Dendritic cell treated with granulocyte-macrophage colony-stimulating factor and Interleukin-4, amounts not matched to agents 40 ng/mL and 50 ng/mL, for 4 days (primary cell): Measurements from ENCODE around the gene TAX1BP1.

Experiments
- H3K27ac Mint-ChIP-seq: one replicate; pipeline ENCODE4 v1.8.0; 2022; ENCODE audit warnings: mild to moderate bottlenecking, mixed read lengths
- H3K27me3 Mint-ChIP-seq: one replicate; pipeline ENCODE4 v1.8.0; 2022; ENCODE audit warnings: mild to moderate bottlenecking, mixed read lengths
- H3K36me3 Mint-ChIP-seq: one replicate; pipeline ENCODE4 v1.8.0; 2022; ENCODE audit warnings: low read depth, mixed read lengths
- H3K4me1 Mint-ChIP-seq: one replicate; pipeline ENCODE4 v1.8.0; 2022; ENCODE audit warnings: low read depth, mixed read lengths
- H3K4me3 Mint-ChIP-seq: one replicate; pipeline ENCODE4 v1.8.0; 2022; ENCODE audit warnings: mild to moderate bottlenecking, moderate library complexity, mixed read lengths
- H3K9me3 Mint-ChIP-seq: one replicate; pipeline ENCODE4 v1.8.0; 2022; ENCODE audit warnings: mixed read lengths
- intact Hi-C: fragments of 100-400 bp; cut with micrococcal nuclease; formaldehyde crosslinking; loops from one replicate; pipeline ENCODE4 v1.15.0; 2022

The TAX1BP1 gene

DNA sequence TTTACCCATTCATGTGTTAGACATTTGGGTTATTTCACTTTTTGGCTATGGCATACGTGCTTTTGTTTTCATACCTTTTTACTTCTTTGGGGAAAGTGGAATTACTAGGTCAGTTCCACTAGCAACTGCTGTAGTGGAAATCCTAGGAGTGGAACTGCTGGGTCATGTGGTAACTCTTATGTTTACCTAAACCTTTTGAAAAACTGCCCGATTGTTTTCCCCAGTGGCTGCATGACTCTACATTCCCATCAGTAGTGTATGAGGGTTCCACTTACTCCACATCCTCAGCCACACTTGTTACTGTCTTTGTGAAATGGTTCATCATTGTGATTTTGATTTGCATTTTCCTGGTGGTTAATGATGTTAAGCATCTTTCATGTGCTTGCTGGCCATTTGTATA lies 82.3 kb downstream of the TAX1BP1 start:
- H3K27ac Mint-ChIP-seq = no peak overlapping the region
- intact Hi-C loops = loop anchor here (10.0 kb wide), 1 partner anchor 273 kb away; no protein-coding TSS in a partner anchor
- H3K9me3 Mint-ChIP-seq = no peaks in the 10 kb centered on the region
- H3K4me1 Mint-ChIP-seq = no peaks in the 10 kb centered on the region
- H3K4me3 Mint-ChIP-seq = no peak overlapping the region
- H3K36me3 Mint-ChIP-seq = peaks cover 63% of the 10 kb centered on the region
- no peaks in the 10 kb centered on the region for H3K27me3 Mint-ChIP-seq

DNA sequence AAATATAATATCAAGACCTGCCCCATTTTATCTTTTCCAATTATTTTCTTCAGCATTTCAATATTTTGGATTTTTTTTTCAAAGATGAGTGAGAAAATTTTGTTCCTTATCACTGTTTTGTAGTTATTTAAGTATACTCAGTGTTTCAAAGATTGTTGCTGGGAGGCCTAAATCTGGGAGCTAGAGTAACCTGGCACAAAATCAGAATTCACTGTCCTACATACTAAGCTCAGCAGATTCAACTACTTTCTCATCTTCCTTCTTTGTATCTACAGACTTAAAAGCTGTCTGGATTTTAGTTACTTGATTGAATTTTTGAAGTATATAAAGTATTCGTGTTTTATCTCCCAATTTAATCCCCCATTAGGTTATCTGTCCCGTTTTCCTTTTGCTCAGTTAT lies 85.9 kb downstream of the TAX1BP1 start:
- Mint-ChIP-seq H3K27me3 (no peaks in the 10 kb centered on the region), H3K27ac (no peak overlapping the region), H3K4me3 (no peak overlapping the region), H3K4me1 (no peaks in the 10 kb centered on the region), H3K9me3 (no peaks in the 10 kb centered on the region), H3K36me3 (peaks cover 61% of the 10 kb centered on the region)
- intact Hi-C loops = loop anchor here (10.0 kb wide), 1 partner anchor 269 kb away; no protein-coding TSS in a partner anchor

DNA sequence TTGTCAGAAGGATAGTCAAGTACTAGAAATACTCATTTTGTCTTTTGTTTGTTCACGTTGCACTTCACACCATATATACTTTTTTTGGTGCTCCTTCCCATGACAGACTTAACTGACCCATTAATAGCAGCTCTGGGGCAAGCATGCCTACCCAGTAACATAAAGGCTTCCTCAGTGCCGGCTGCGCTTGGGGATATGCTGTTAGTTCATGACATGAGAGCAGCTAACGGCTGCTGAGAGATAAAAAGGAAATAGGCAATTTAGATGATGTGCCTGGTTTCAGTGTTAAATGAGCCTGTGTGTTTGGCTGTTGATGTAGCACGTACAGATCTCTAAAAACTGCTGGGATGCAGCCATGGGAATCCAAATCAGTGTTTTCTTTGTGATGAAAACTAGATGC lies 86.4 kb downstream of the TAX1BP1 start:
- H3K36me3 Mint-ChIP-seq = peaks cover 65% of the 10 kb centered on the region
- H3K4me1 Mint-ChIP-seq = no peaks in the 10 kb centered on the region
- no peak overlapping the region for H3K4me3 Mint-ChIP-seq
- intact Hi-C loops = loop anchor here (10.0 kb wide), 1 partner anchor 268 kb away; no protein-coding TSS in a partner anchor
- no peaks in the 10 kb centered on the region for H3K27me3 Mint-ChIP-seq
- H3K27ac Mint-ChIP-seq = no peak overlapping the region
- H3K9me3 Mint-ChIP-seq = no peaks in the 10 kb centered on the region

DNA sequence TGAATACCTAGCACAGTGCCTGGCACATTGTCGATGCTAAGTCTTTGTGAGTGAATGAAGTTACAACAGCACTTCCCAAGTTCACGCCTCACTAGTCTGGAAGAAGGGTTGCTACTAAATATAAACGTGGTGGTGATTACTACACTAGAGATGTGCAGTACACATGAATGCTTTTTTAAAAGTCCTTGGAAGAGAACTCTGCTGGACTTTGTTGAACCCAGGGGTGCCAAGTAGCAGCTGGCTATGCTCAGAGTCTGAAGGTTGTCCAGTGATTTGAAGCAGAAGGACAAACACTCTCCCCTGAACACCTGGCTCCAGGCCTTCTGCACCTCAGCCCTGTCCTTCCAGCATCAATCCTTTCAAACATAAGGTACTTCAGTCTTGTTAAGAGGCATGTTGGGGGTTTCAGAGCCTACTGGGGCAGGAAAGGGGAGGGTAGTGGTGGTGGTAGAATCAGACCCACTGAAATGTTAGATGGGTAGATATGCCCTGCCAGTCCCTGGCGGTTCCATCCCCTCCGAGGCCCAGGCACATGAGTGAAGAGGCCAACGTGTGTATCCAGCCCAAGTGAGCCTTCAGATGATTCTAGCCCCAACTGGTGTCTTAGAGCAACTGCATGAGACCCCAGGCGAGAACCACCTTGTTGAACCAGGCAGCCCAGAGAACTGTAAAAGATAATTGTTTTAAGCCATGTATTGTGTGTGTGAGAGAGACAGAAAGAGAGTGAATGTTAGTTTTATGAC lies 94.4 kb downstream of the TAX1BP1 start:
- Mint-ChIP-seq H3K27ac (no peak overlapping the region), H3K9me3 (no peaks in the 10 kb centered on the region), H3K4me3 (no peak overlapping the region), H3K4me1 (no peaks in the 10 kb centered on the region), H3K36me3 (peaks cover 78% of the 10 kb centered on the region), H3K27me3 (no peaks in the 10 kb centered on the region)
- intact Hi-C loops = no loop called here

DNA sequence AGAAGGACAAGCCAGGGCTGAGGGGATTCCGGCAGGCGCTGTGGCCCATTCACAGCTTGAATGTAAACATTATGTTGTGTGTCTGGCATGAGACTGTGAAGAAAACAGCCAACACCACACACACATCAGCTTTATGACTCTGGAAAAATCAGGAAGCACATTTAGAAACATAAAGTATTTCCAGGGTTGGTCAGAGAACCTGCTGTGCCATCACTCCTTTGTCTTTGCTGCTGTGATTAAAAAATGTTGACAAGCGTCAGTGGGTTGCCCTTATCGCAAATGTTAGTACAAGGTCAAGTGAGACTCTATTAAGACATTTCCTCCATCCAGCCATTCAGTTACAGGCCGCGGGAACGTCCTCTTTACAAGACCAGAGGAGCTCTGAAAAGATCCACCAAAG lies 95.4 kb downstream of the TAX1BP1 start:
- intact Hi-C loops = no loop called here
- H3K4me3 Mint-ChIP-seq = no peak overlapping the region

DNA sequence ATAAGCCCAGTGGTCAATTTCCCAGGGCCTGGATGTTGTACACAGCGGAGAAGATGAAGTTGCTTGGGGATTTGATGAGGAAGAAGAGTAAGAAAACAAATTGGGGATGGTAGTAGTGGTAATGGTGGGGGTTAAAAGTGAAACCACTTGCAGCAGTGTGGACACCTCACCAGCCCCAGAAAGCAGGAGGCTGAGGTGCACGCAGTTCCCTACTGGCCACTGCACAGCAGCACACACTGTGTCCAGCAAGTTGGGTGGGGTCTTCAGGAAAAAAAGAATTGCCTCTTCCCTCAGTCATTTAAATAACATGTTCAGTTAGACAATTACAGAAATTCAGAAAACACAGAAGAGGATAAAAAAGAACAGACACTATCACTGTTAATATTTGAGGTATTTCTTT lies 96.6 kb downstream of the TAX1BP1 start:
- Mint-ChIP-seq H3K9me3 (no peaks in the 10 kb centered on the region), H3K27me3 (no peaks in the 10 kb centered on the region), H3K36me3 (peaks cover 87% of the 10 kb centered on the region), H3K27ac (no peak overlapping the region), H3K4me3 (no peak overlapping the region), H3K4me1 (no peaks in the 10 kb centered on the region)
- intact Hi-C loops = loop anchor here (2.0 kb wide), 1 partner anchor 84 kb away; no protein-coding TSS in a partner anchor

More for the DNA sequence above, 95.4 kb downstream of the TAX1BP1 start:
- Mint-ChIP-seq H3K36me3 (peaks cover 89% of the 10 kb centered on the region), H3K9me3 (no peaks in the 10 kb centered on the region), H3K27ac (no peak overlapping the region), H3K27me3 (no peaks in the 10 kb centered on the region), H3K4me1 (no peaks in the 10 kb centered on the region)

DNA sequence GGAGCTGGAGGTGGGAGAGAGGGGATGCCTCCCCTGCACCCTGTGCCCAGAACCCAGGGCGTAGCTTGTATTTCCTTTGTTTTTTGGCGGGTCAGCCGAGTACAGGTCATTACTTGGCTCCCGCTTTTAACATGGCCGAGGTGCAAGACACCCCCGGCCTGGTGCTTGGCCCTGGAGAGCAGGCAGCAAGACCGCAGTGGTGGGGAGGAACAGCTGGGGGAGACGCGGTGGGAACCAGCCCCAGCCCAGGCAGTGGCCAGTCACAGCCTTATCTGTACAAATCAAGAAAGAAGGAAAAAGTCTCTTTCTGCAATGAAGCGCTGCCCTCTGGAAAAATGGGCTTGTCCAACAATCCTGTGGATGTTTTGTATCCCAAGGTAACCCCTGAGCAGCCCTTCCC lies 99.1 kb downstream of the TAX1BP1 start:
- no peak overlapping the region for H3K4me3 Mint-ChIP-seq
- H3K27me3 Mint-ChIP-seq = no peaks in the 10 kb centered on the region
- H3K9me3 Mint-ChIP-seq = no peaks in the 10 kb centered on the region
- H3K4me1 Mint-ChIP-seq = no peaks in the 10 kb centered on the region
- no peak overlapping the region for H3K27ac Mint-ChIP-seq
- H3K36me3 Mint-ChIP-seq = peaks cover 65% of the 10 kb centered on the region
- intact Hi-C loops = no loop called here

DNA sequence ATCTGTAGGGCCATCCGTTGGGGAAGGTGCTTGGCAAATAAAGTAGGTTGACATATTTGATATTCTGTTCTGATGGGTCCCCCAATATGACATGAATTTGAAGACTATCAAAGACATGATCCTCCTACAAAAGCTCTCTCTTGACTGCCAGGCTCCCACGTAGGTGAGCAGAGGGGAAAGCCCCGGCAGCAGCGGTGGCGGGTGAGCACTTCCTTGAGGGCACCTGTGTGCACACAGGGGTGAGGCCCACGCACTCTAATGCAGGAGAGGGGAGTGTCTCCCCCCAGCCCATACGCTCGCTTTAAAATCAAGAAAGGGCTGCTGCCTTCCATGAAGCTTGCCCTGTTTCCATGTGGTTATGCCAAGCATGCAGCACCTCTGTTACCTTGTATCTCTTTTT lies 100.4 kb downstream of the TAX1BP1 start:
- Mint-ChIP-seq H3K9me3 (no peaks in the 10 kb centered on the region), H3K36me3 (peaks cover 55% of the 10 kb centered on the region), H3K4me3 (no peak overlapping the region), H3K27ac (peak overlapping the region; percentile 19), H3K4me1 (no peaks in the 10 kb centered on the region), H3K27me3 (no peaks in the 10 kb centered on the region)
- intact Hi-C loops = no loop called here

DNA sequence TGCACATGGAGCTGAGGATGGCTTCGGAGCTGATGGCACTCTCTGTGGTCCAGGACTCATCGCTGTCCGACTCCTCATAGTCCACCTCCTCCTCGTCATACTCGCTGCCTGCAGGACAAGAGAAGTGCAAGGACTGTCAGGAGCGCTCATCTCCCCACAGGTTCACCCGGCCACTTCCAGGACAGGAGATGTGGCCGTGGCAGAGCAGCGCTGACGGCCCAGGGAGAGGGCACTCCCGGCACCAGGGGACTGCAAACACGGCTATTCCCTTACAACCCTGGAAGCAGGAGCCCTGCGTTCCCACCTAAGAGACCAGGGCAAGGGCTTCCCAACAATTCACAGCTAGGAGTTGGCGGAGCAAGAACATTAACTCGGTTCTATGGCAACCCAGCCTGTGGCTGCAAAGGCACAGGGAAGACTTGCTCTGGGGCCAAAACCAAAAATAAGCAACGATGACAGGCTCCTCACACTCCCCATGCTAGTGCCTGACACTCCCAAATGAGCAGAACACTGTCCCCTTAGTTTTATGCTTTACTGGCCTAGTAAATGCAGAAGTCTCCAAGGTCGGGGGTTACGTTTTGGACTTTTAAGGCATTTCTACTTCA lies 100.9 kb downstream of the TAX1BP1 start:
- peaks cover 50% of the 10 kb centered on the region for H3K36me3 Mint-ChIP-seq
- no peaks in the 10 kb centered on the region for H3K27me3 Mint-ChIP-seq
- intact Hi-C loops = no loop called here
- no peaks in the 10 kb centered on the region for H3K9me3 Mint-ChIP-seq
- no peak overlapping the region for H3K4me3 Mint-ChIP-seq
- H3K27ac Mint-ChIP-seq = peak overlapping the region; percentile 19
- H3K4me1 Mint-ChIP-seq = no peaks in the 10 kb centered on the region

DNA sequence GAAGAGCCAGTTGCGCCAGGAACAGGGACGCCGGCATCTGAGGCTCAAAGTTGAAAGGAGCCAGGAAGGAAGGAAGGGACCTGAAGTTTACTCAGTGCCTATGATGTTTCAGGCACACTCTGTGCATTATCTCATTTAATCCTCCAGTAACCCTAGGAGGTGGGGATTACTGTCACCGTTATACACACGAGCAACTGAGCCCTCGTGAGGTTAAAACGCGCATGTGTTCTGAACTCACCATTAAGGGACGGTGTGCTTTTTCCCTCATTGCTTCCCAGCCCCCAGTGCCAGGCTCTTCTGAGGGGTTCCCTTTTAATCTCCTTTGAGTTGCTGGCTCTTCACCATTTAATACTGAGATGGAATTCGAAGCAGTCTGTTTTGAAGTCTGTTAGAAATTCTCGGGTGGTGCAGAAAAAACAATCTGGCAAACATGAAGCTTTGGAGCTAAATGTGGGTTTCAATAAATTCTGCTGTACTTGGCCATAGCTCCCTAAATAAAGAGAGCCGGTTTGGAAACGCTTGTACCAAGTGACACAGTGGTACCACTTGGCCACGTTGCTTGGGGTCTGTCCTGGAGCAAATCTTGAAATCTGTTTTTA lies 102.2 kb downstream of the TAX1BP1 start:
- intact Hi-C loops = no loop called here
- Mint-ChIP-seq H3K4me3 (no peak overlapping the region), H3K27me3 (no peaks in the 10 kb centered on the region), H3K9me3 (no peaks in the 10 kb centered on the region), H3K4me1 (no peaks in the 10 kb centered on the region), H3K27ac (no peak overlapping the region), H3K36me3 (peaks cover 40% of the 10 kb centered on the region)

DNA sequence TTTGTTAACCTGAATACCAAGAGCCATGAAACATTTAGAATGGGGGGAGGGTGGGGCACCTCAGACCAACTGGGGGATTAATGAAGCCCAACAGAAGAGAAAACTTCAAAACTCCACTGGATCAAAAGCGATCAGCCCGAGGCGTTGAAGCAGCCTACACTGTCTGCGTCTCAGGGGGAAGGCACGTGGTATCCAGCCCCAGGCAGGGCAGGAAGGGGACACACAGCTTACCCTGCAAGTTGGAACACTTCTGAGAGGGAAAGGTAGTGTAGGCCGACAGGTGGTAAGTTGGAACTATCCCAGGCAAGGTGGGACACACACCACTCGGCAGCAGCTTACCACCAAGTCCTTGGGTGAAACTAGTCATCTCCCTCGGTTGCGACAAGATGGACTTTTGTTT lies 102.9 kb downstream of the TAX1BP1 start:
- no peaks in the 10 kb centered on the region for H3K27me3 Mint-ChIP-seq
- intact Hi-C loops = no loop called here

DNA sequence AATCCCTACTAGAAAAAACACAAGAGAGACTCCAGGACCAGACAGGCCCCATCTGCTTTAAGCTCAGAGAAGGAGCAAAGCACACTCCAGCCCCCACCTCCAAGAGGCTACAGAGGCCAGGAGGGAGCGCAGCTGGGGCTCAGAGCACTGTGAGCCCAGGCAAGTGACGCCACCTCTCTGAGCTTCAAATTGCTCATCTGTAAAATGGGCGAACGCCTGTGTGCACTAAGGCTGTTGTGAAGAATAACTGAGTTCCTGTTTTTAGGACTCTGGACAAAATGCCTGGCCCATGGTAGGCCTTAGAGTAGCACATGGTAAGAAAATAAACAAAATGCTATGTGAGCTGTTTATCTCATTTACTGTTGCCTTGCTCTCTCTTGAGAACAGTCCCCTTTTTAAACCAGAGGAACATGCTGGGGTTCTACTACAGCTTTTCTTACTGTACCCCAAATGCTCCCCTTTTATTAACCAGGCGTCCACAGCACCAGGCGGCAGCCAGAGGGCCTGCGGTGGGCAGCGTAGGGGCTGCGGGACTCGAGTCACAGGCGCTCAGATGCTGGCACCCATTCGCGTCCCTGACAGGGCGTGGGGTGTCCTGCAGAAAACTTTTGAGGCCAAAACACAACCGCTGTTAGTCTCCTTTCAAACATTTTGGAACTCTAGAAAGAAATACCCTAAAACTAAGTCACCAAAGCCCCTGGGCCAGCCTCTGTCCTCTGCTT lies 103.8 kb downstream of the TAX1BP1 start:
- Mint-ChIP-seq H3K27me3 (no peaks in the 10 kb centered on the region), H3K4me1 (no peaks in the 10 kb centered on the region), H3K27ac (no peak overlapping the region), H3K36me3 (peaks cover 26% of the 10 kb centered on the region), H3K9me3 (no peaks in the 10 kb centered on the region), H3K4me3 (no peak overlapping the region)
- intact Hi-C loops = no loop called here

More for the DNA sequence above, 102.9 kb downstream of the TAX1BP1 start:
- H3K9me3 Mint-ChIP-seq = no peaks in the 10 kb centered on the region
- no peak overlapping the region for H3K27ac Mint-ChIP-seq
- no peaks in the 10 kb centered on the region for H3K4me1 Mint-ChIP-seq
- H3K4me3 Mint-ChIP-seq = no peak overlapping the region
- H3K36me3 Mint-ChIP-seq = peaks cover 34% of the 10 kb centered on the region

DNA sequence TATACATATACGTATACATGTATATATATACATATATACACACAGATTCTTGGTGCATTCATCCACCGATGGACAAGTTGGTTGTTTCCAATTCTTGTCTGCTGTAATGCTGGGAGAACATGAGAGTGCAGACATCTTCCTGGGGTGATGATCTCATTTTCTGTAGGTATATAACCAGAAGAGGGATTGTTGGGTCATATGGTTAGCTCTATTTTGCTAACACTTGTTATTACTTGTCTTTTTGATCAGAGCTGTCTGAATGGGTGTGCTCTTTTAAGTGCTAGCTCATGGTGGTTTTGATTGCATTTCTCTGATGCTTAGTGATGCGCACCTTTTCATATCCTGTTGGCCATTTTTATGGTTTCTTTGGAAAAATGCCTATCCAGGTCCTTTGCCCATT lies 106.4 kb downstream of the TAX1BP1 start:
- Mint-ChIP-seq H3K27ac (no peak overlapping the region), H3K4me1 (no peaks in the 10 kb centered on the region), H3K9me3 (no peaks in the 10 kb centered on the region), H3K4me3 (no peak overlapping the region), H3K36me3 (peaks cover 11% of the 10 kb centered on the region), H3K27me3 (no peaks in the 10 kb centered on the region)
- intact Hi-C loops = no loop called here

DNA sequence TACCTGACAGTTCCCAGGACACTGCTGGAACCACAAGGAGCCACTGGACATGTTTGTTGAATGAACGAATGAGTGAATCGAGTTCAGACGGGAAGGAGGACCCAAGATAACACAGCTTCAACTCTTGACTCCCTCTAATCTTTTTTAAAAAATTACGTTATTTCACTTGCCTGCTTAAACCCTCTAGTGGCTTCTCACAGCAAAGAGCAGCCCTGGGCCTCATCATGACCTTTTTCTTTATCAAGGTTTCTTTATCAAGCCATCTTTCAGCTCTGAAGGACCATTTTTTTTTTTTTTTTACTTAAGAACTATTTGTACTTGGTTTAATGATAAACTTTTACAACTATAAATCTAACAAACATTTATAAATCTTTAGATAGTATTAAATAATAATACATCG lies 110.6 kb downstream of the TAX1BP1 start:
- Mint-ChIP-seq H3K4me3 (no peak overlapping the region), H3K36me3 (peaks cover 19% of the 10 kb centered on the region), H3K4me1 (no peaks in the 10 kb centered on the region), H3K27me3 (no peaks in the 10 kb centered on the region), H3K27ac (no peak overlapping the region), H3K9me3 (peaks cover 9% of the 10 kb centered on the region)
- intact Hi-C loops = no loop called here
